K562 (cell line): Measurements from ENCODE around the gene USP7. TPM values are rescaled to one million over a fixed set of nuclear protein-coding genes. Genes with fewer than 3 reads are reported as not detected.

Experiments used
- CTBP1 ChIP-seq: fragments of 450-650 bp; IDR thresholded peaks from 2 replicates; pipeline ENCODE4 v1.6.1; 2016; ENCODE audit warnings: borderline replicate concordance
- FOXA3 ChIP-seq, 2 experiments: fragments of 450-650 bp in 1 of 2; sonication (generic) in 1 of 2; formaldehyde crosslinking; IDR thresholded peaks in 1 of 2; conservative IDR thresholded peaks in 1 of 2; 2 replicates each; pipeline versions ENCODE4 v1.4.0 to v1.8.0; 2020 to 2022; ENCODE audit warnings: mild to moderate bottlenecking in 2 of 2, missing genetic modification reagents in 1 of 2
- FOXM1 ChIP-seq, 2 experiments: fragments of 450-650 bp in 1 of 2; sonication (generic) in 1 of 2; formaldehyde crosslinking in 1 of 2; IDR thresholded peaks; 2 replicates each; pipeline versions ENCODE4 v1.6.1 to v1.9.0; 2017 to 2022; ENCODE audit warnings: low read depth in 2 of 2, mild to moderate bottlenecking in 2 of 2, missing genetic modification reagents in 1 of 2, moderate library complexity in 1 of 2
- GTF2E2 ChIP-seq: fragments of 200-800 bp; sonication (Bioruptor generic); IDR thresholded peaks from 2 replicates; pipeline ENCODE4 v1.6.1; 2016; ENCODE audit warnings: missing genetic modification characterization, missing compliant biosample characterization
- HNRNPUL1 ChIP-seq: fragments of 200-400 bp; formaldehyde crosslinking; IDR thresholded peaks from 2 replicates; pipeline ENCODE4 v1.6.1; 2017; ENCODE audit warnings: low read length
- MXI1 ChIP-seq: IDR thresholded peaks from 2 replicates; pipeline ENCODE4 v1.6.1; 2011; ENCODE audit warnings: low read depth, mild to moderate bottlenecking, improper control_type of control experiment, low read length
- MYNN ChIP-seq, 2 experiments: sonication (generic); formaldehyde crosslinking in 1 of 2; IDR thresholded peaks; 2 replicates each; pipeline versions ENCODE4 v1.5.0 to v1.6.1; 2016 to 2020; ENCODE audit warnings: antibody characterized with exemption in 1 of 2, missing genetic modification reagents in 1 of 2
- NCOR1 ChIP-seq: fragments of 450-650 bp; IDR thresholded peaks from 2 replicates; pipeline ENCODE4 v1.6.1; 2016; ENCODE audit warnings: mild to moderate bottlenecking, moderate library complexity
- NR2F6 ChIP-seq: fragments of 450-650 bp; formaldehyde crosslinking; IDR thresholded peaks from 2 replicates; pipeline ENCODE4 v1.4.0; 2020; ENCODE audit warnings: mild to moderate bottlenecking
- NRF1 ChIP-seq, 2 experiments: fragments of 450-650 bp; IDR thresholded peaks in 1 of 2; conservative IDR thresholded peaks in 1 of 2; 2 replicates each; pipeline ENCODE4 v1.6.1; 2014; ENCODE audit warnings: mild to moderate bottlenecking in 2 of 2
- PCBP1 ChIP-seq: fragments of 200-400 bp; formaldehyde crosslinking; IDR thresholded peaks from 2 replicates; pipeline ENCODE4 v1.6.1; 2018; ENCODE audit warnings: mild to moderate bottlenecking, low read depth, low read length; ENCODE audit not compliant: poor library complexity, severe bottlenecking
- POU5F1 ChIP-seq: fragments of 150-350 bp; IDR thresholded peaks from 2 replicates; pipeline ENCODE4 v1.6.1; 2014; ENCODE audit warnings: borderline replicate concordance, low read length, low read depth, mild to moderate bottlenecking; ENCODE audit not compliant: partially characterized antibody
- SIX5 ChIP-seq, 2 experiments: IDR thresholded peaks; 2 replicates each; pipeline ENCODE4 v1.6.1; 2011; ENCODE audit warnings: low read length in 2 of 2, borderline replicate concordance in 1 of 2, low read depth in 1 of 2, mild to moderate bottlenecking in 1 of 2, moderate library complexity in 1 of 2; ENCODE audit not compliant: insufficient read depth in 1 of 2
- SRSF7 ChIP-seq: fragments of 200-400 bp; formaldehyde crosslinking; optimal IDR thresholded peaks from 2 replicates; pipeline ENCODE3; 2017; ENCODE audit warnings: mild to moderate bottlenecking, low read depth, low read length
- TCF7L2 ChIP-seq: fragments of 150-350 bp; IDR thresholded peaks from 2 replicates; pipeline ENCODE4 v1.6.1; 2016; ENCODE audit warnings: low read depth, mild to moderate bottlenecking, low read length, moderate library complexity
- TEAD2 ChIP-seq: fragments of 450-650 bp; IDR thresholded peaks from 2 replicates; pipeline ENCODE4 v1.6.1; 2016; ENCODE audit warnings: missing genetic modification characterization, control low read depth, missing compliant biosample characterization
- ZBED1 ChIP-seq: IDR thresholded peaks from 2 replicates; pipeline ENCODE4 v1.6.1; 2014
- ZNF146 ChIP-seq: IDR thresholded peaks from one replicate; pipeline ENCODE4 v1.6.1; 2018; ENCODE audit warnings: missing compliant biosample characterization; ENCODE audit not compliant: unreplicated experiment
- ZNF174 ChIP-seq: fragments of 250-450 bp; sonication (Bioruptor Pico); IDR thresholded peaks from 2 replicates; pipeline ENCODE4 v1.4.0; 2020; ENCODE audit warnings: mild to moderate bottlenecking
- ZNF3 ChIP-seq: fragments of 250-450 bp; sonication (Bioruptor Pico); IDR thresholded peaks from 2 replicates; pipeline ENCODE4 v1.5.0; 2021; ENCODE audit warnings: mild to moderate bottlenecking, moderate library complexity
- ZNF316 ChIP-seq: fragments of 450-650 bp; IDR thresholded peaks from 2 replicates; pipeline ENCODE4 v1.6.1; 2016
- ZNF668 ChIP-seq: fragments of 250-450 bp; sonication (Bioruptor Pico); IDR thresholded peaks from 2 replicates; pipeline ENCODE4 v1.8.0; 2022; ENCODE audit warnings: mild to moderate bottlenecking, inconsistent platforms
- ZNF76 ChIP-seq: fragments of 250-450 bp; sonication (Bioruptor Pico); IDR thresholded peaks from 2 replicates; pipeline ENCODE4 v1.4.0; 2020; ENCODE audit warnings: mild to moderate bottlenecking, moderate library complexity, borderline replicate concordance
- ZNF764 ChIP-seq: fragments of 250-450 bp; sonication (Bioruptor Pico); IDR thresholded peaks from 2 replicates; pipeline ENCODE4 v1.4.0; 2020; ENCODE audit warnings: low read depth, mild to moderate bottlenecking, moderate library complexity
- polyA plus RNA-seq, 8 experiments: library from polyadenylated mRNA; depleted of rRNA in 4 of 8; stranded (reverse) in 5 of 8; unstranded in 3 of 8; fragments of >200 nt; fragmentation: Nextera tagmentation in 2 of 8; fragmentation: Illumina TruSeq in 1 of 8; extraction: Ambion mirVana in 2 of 8; extraction: Trizol in 1 of 8; gene quantifications; 2 replicates each; pipeline versions ENCODE4 v1.2.1 to v1.2.3, GENCODE V29; 2011 to 2014; ENCODE audit warnings: inconsistent platforms in 1 of 8, missing spikeins in 1 of 8
- total RNA-seq, 7 experiments: library from RNA; depleted of rRNA in 6 of 7; stranded (reverse); fragments of >200 nt in 6 of 7; fragmentation: Illumina TruSeq in 2 of 7; extraction: Trizol in 2 of 7; gene quantifications; 2 replicates each; pipeline versions ENCODE4 v1.2.1 to v1.2.3, GENCODE V29; 2011 to 2021; ENCODE audit warnings: low replicate concordance in 1 of 7
- TF ChIP-seq, protein P1 (sequence below): fragments of 250-450 bp; sonication (Bioruptor Pico); IDR thresholded peaks from 2 replicates; pipeline ENCODE4 v1.4.0; 2020; ENCODE audit warnings: mild to moderate bottlenecking
- TF ChIP-seq, protein P2 (sequence below): IDR thresholded peaks from 3 replicates; pipeline ENCODE4 v1.6.1; 2011; ENCODE audit warnings: borderline replicate concordance, mild to moderate bottlenecking; ENCODE audit not compliant: insufficient read length, insufficient read depth
- TF ChIP-seq, protein P3 (sequence below): sonication (generic); formaldehyde crosslinking; IDR thresholded peaks from 2 replicates; pipeline ENCODE4 v1.8.0; 2023; ENCODE audit warnings: mild to moderate bottlenecking, missing genetic modification reagents

USP7 gene
- total and polyA plus RNA-seq, 9 of the 15 experiments (the other 6 are each of a cell fraction or from before 2014, with no cell fraction given), result 17.1 to 145 (median 57.9) TPM

DNA sequence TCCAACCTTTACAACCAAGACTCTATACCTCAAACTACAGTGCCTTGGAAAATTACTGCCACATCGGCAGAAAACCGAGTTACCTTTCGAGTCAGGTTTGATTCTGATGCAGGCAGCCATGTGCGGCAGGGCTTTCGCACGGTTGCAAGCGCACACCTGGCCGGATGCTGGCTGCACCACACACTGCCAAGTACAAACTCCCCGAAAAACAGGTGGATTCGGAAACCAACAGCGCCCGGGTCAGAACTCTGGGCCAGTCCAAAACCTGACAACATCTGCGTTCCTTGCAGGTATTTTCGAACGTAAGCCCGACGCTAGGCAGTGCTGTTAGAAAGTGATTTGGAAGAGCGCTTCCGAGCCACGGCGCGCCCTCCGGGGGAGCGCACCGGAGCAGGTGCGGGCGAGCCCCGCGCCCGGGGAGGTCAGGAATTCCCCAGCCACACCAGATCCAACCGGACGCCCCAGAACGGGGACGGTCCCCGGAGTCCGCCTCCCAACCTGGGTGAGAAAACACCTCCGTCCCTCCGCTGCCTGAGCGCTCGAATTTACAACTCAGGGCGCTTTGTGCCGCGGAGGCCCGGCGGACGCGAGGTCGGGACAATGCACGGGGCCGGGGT lies 1.2 kb downstream of the USP7 start (continued):
- TF ChIP-seq NR2F6, result no peak
- TF ChIP-seq ZNF76 (CRISPR knock-in tag), result no peak
- no peak for TF ChIP-seq FOXA3 (CRISPR knock-in tag; conservative IDR thresholded peaks at IDR 0.05 in 1 of 2, IDR thresholded peaks at IDR 0.05 in 1 of 2)
- TF ChIP-seq TEAD2 (tag), result no peak
- TF ChIP-seq ZNF316, result peak; percentile 87
- peak; percentile 24 to 51; a peak in 2 of 4 replicates for TF ChIP-seq NRF1 (conservative IDR thresholded peaks at IDR 0.05 in 1 of 2, IDR thresholded peaks at IDR 0.05 in 1 of 2)
- no peak for TF ChIP-seq ZNF764 (CRISPR knock-in tag)
- TF ChIP-seq SIX5 (IDR thresholded peaks at IDR 0.05; ENCODE audit: borderline replicate concordance in 1 of 2, insufficient read depth in 1 of 2, low read depth in 1 of 2, low read length in 2 of 2), result no peak
- no peak for TF ChIP-seq GTF2E2 (tag)
- TF ChIP-seq HNRNPUL1, result no peak
- no peak for TF ChIP-seq ZNF3 (CRISPR knock-in tag)
- TF ChIP-seq, protein P1, sequence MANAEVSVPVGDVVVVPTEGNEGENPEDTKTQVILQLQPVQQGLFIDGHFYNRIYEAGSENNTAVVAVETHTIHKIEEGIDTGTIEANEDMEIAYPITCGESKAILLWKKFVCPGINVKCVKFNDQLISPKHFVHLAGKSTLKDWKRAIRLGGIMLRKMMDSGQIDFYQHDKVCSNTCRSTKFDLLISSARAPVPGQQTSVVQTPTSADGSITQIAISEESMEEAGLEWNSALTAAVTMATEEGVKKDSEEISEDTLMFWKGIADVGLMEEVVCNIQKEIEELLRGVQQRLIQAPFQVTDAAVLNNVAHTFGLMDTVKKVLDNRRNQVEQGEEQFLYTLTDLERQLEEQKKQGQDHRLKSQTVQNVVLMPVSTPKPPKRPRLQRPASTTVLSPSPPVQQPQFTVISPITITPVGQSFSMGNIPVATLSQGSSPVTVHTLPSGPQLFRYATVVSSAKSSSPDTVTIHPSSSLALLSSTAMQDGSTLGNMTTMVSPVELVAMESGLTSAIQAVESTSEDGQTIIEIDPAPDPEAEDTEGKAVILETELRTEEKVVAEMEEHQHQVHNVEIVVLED, result no peak
- no peak for TF ChIP-seq NCOR1
- TF ChIP-seq, protein P2, sequence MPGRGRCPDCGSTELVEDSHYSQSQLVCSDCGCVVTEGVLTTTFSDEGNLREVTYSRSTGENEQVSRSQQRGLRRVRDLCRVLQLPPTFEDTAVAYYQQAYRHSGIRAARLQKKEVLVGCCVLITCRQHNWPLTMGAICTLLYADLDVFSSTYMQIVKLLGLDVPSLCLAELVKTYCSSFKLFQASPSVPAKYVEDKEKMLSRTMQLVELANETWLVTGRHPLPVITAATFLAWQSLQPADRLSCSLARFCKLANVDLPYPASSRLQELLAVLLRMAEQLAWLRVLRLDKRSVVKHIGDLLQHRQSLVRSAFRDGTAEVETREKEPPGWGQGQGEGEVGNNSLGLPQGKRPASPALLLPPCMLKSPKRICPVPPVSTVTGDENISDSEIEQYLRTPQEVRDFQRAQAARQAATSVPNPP, result no peak
- no peak for TF ChIP-seq FOXM1 (IDR thresholded peaks at IDR 0.05; ENCODE audit: low read depth)
- TF ChIP-seq FOXM1 (CRISPR knock-in tag; IDR thresholded peaks at IDR 0.05; ENCODE audit: low read depth), result no peak
- TF ChIP-seq, protein P3, sequence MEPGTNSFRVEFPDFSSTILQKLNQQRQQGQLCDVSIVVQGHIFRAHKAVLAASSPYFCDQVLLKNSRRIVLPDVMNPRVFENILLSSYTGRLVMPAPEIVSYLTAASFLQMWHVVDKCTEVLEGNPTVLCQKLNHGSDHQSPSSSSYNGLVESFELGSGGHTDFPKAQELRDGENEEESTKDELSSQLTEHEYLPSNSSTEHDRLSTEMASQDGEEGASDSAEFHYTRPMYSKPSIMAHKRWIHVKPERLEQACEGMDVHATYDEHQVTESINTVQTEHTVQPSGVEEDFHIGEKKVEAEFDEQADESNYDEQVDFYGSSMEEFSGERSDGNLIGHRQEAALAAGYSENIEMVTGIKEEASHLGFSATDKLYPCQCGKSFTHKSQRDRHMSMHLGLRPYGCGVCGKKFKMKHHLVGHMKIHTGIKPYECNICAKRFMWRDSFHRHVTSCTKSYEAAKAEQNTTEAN, result no peak
- TF ChIP-seq MXI1, result no peak
- TF ChIP-seq POU5F1, result no peak
- TF ChIP-seq PCBP1, result no peak
- TF ChIP-seq ZBED1, result no peak
- no peak for TF ChIP-seq ZNF174
- no peak for TF ChIP-seq MYNN (IDR thresholded peaks at IDR 0.05)
- no peak for TF ChIP-seq MYNN (CRISPR knock-in tag; IDR thresholded peaks at IDR 0.05)
- no peak for TF ChIP-seq TCF7L2
- no peak for TF ChIP-seq ZNF146 (CRISPR knock-in tag)
- peak; percentile 61 for TF ChIP-seq CTBP1
- no peak for TF ChIP-seq ZNF668 (CRISPR knock-in tag)
- no peak for TF ChIP-seq SRSF7
